Activated CD4-positive, CD25-positive, alpha-beta regulatory T cell treated with anti-CD3 and anti-CD28 coated beads, Interleukin-2, amount 50 U/mL, for 72 hours (primary cell): ENCODE data around the gene RPIA.

Experiments
- DNase-seq: peaks from one replicate; pipeline ENCODE4 v3.0.0; 2021

The RPIA gene

DNA sequence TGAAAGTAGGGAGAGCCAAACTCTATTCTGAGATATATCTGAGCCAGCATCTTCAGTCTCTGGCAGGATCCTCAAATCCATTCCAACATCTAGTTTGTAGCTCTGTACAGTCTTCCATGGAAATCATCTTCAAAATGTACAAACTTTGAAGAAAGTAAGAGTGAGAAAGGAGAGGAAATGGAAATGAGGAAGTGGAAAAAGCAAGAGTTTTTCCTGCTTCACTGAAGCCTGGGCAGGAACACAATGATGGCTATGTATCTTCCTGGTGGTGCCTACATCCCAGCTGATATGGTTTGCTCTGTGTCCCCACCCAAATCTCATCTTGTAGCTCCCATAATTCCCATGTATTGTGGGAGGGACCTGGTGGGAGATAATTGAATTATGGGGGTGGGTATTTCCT lies 4.1 kb upstream of the RPIA start:
- DNase-seq, result no peak

DNA sequence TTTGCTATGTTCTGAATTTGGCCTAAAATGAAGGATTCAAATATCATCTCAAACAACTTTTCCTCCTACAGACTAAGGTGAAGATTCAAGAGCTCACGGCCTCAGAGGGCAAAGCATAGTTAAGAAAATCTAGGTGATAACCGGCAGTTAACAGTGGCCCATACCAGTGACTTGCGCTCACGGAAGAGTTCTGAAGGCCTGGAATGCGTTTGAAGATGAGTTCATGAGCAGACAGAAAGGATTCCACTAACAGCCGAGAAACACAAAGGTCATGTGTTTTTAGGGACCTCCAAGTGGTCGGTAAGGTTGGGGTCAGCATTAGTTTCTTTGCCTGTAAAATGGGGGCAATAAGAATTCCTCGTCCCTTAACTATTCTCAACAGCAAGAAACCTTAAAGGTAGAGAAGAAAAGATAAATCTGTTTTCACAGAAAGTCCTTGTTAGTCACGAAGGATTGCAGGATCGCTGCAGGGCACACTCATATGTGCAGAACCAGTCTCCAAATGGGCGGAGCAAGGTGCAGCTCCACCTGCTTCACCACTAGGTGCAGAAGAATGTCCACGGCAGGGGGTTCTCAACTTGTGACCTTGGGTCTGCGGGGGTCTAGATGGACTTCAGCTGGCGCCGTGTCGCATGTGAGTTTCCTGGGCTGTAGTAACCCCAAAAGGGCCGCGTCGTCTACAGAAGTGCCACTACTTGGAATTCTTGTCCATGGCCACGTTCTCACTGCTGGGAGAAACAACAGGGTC lies 708 bp upstream of the RPIA start:
- DNase-seq, result peak; percentile 52

DNA sequence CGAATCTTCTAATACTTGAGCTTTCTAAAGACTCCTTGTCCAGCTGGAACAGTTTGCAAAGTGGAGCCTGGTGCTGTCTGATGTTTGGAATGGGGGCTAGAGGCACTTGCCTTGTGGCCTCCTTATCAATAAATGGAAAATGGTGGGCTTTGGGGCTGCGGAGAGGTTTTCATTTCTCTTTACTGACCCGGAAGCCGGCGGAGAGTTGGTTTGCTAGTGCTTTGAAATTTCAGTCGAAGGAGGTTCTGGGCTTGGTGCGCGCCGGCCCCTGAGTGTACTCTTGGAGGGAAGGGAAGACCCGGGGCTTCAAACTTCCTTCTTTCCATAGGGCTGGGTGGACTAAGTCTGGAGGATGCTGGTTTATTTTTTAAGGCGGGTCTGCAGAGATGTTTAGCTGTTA lies 714 bp downstream of the RPIA start:
- peak; percentile 39 for DNase-seq

DNA sequence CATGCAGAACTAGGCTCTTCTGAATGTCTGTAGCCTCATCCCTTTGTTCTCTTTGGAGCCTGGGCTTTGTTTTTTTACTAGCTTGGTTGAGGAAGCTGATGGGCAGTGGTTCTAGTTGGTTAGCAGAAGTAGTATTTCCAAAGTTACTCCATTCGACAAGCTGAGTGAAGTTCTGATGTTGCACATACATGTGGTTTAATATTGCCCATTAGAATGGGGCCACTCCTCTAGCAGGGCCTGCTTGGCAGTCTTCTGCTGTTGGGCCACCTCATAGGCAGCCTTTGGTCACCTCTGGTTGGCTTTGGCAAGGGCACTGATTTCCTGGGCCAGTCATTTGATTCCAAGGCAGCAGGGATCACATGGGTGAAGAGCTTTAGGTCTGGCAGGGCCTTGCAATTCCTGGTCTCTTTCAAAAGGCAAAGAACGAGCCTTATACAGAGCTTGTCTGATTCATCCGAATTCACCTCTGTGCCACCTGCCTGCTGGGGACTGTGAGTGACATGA lies 2.5 kb downstream of the RPIA start:
- no peak for DNase-seq

DNA sequence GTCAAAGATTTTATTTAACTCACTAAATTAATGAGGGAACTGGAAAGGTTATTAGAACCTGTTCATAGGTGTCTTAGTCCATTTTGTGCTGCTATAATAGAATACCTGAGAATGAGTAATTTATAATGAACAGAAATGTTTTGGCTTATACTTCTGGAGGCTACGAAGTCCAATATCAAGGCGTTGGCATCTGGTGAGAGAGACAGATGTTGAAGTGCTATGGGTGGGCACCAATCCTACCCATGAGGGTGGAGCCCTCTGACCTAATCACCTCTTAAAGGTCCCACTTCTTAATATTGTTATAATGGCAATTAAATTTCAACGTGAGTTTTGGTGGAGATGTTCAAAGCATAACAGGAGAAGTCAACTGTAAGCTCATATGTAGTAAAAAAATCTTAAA lies 5.1 kb downstream of the RPIA start:
- DNase-seq, result no peak

DNA sequence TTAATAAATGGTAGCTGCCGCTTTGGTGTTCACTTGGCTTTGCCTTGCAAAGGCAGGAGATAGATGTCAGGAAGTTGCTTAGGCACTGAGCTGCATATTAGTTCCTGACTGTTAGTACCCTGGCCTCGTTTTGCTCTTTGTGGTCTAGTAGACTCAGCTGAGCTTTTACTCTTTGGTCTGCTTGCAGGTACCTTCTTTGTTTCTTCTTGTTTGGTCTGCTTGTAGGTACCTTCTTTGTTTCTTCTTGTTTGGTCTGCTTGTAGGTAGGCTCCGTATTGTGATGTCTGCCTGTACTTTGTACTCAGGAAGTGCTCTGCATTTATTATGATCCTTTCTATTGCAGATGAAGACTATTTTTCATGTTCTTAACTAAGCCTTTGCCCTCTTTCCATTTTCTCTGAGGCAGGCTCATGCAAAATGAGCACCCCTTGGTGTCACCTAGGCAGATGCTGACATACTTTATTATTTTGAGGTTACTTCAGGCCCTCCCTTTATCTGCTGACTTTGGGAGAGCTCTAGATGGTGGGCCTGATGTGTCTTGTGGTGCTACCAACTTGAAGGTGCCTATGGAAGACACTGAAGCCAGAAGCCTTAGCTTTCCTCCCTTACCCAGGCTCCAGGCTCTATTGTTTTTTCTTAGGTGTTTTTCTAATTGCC lies 6.0 kb downstream of the RPIA start:
- no peak for DNase-seq

DNA sequence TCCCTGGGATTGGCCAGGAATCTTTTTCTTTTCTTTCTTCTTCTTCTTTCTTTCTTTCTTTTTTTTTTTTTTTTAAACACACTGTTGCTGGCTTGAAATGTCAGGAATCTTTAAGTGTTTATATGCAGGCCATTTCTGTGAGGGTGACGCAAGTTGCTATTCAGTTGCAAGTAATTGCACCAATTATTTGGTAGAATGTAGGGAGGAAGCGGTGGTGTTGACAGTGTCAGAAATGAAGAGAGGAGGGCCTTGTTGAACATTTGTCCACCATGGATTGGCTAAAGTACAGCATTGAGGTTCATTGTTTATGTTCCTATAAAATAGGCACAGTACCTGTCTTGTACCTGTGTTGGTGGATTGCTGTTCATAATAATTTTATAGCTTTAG lies 6.5 kb downstream of the RPIA start:
- no peak for DNase-seq

DNA sequence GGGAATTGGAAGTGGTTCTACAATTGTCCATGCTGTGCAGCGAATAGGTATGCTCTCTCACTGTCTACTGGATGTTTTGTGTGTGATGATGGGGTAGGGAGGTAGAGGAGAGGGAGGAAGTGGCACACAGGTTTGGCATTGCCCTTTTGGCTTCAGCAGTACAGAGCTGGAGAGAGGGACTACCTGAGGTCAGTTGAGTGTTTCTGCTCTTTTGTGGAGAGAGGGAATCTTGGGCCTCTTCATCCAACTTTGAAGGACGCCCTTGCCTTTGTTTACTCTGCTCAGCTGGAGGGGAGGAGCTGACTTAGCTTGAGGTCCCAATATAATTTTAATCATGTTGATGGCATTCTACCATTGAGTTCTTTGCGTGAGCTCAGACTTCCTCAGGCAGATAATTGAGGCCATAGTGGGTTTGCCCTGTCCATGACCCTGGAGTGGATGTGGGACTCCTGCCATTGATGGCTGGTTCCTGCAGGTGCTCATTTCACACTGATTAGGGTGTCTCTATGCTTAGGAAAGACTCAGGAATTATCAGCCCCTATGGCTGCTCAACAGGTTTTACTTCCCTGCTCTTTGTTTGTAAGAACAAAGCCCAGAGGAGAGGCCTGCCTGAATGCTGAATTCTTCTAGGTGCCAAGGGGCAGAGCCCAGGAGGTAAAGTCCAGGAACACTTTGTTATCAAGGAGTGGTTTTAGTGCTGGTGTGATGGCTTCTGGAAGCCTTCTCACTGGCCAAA lies 7.2 kb downstream of the RPIA start:
- DNase-seq, result no peak

DNA sequence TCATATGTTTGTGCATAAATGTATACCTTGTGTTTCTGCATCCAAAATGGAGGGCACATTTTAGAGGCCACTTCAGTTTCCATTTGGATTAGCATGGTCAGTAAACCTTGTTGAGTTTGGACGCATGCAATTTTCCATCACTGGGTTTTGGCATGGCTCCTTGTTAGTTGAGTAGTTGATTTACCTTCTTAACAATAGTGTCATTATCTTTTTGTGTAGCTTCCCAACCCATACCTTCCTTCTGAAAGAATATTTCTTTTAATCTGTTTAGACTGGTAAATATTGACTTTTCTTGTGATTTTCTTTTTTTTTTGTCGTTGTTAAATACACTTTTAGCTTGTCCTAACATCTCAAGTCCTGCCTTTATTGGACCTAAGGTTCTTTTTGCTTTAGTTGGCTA lies 15.5 kb downstream of the RPIA start:
- no peak for DNase-seq

DNA sequence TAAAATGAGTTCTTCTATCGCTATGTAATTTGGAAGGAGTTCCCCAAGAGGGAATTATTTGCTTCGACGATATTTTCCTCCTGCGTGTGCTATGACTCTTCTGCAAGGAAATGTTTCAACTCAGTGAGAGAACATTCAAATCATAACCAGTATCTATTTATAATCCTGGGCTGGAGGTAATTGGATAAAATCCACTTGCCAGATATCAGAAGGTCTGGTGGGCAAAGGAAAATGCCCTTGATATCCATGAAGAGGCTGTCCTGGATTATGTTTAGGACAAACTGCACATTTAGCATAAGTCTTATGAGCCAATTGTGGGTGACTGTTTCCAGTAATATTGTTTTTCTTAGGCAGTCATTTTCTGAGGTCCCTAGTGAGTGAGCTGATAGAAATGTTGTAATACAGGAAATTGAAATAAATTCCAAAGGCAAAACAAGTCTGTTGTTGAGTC lies 17.7 kb downstream of the RPIA start:
- no peak for DNase-seq

DNA sequence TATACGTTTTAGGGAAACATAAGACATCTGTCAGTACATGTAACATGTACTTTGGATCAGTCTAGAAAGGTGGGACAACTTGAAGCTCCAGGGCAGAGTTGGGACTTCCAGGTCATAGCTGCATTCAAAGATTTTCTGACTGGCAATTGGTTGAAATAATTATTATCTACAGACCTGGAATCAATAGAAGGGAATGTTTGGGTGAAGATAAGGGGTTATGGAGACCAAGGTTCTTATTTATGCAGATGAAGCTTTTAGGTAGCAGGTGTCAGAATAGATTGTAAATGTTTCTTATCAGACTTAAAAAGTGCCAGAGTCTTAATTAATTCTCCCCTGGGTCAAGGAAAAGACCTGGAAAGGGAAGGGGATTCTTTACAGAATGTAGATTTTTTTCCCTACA lies 19.8 kb downstream of the RPIA start:
- DNase-seq, result no peak

DNA sequence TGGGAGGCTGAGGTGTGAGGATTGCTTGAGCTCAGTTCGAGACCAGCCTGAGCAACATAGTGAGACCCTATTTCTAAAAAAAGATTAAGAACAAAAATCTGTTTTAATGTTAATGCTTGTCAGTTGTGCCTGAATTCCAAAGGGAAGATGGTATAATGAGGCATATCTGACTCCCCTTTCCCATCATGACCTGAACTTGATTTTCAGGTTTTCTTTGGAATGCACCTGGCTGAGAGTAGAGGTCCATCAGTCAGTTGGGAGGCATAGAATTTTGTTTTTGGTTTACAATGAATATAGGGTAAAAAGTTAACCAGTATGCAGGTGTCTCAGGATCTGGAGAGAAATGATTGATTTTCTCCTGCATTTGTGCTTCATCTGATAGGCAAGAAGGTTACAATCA lies 20.4 kb downstream of the RPIA start:
- DNase-seq, result no peak

DNA sequence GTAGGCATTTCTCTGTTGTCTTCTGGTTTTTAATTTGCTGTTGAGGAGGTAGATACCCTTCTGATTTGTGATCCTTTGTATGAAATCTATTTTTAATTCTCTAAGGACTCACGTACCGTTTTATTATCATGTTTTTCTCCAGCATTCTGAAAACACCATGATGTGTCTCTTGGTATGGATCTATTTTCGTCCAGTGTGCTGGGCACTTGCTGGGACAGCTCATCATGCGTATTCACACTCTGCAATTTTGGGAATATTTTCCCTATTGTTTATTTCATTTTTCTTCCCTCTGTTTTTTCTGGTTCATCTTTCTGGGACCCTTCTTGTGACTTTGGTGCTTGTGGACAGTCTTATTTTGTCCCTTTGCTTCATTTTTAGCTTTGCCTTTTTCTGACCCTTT lies 21.9 kb downstream of the RPIA start:
- no peak for DNase-seq

DNA sequence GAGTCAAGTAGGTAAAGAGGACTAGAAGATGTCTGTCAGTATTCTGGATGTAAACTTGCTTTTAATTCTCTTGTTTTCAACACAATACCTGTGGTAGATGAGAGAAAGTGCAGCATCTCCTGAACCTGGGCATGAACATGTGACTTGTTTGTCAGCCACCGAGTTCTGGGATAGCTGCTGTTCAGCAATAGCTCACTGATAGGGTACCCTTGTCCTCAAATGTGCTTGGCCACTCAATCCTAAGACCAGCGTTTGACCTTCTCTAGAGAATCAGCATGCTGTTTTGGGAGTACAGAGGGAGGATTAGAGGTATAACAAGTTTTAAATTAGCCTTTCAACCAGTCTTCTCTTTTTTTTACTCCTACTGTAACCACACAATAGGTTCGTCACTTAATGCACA lies 23.2 kb downstream of the RPIA start:
- no peak for DNase-seq

DNA sequence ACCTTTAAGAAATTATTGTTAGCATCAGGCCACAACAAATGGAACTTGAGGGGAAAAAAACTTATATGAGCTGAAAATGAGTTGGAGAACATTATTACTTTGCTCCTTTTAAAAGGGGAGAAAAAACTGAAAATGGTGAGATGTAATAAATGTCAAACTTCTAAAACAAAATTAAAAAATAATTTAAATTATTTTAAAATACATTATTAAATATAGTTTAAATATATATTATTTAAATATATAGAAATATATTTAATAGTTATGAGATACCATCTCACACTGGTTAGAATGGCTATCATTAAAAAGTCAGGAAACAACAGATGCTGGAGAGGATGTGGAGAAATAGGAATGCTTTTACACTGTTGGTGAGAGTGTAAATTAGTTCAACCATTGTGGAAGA lies 28.9 kb downstream of the RPIA start:
- DNase-seq, result no peak

DNA sequence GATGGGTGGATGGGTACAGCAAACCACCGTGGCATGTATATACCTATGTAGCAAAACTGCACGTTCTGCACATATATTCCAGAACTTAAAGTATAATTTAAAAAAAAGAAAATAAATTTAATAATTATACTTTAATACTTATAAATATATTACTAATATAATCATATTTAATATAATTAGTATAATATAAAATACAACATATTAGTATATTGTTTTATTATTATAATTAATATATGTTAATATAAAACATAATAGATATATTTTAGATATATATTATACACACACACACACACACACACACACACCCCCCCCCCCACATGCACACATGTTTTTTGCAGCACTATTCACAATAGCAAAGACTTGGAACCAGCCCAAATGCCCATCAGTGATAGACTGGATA lies 29.8 kb downstream of the RPIA start:
- no peak for DNase-seq

DNA sequence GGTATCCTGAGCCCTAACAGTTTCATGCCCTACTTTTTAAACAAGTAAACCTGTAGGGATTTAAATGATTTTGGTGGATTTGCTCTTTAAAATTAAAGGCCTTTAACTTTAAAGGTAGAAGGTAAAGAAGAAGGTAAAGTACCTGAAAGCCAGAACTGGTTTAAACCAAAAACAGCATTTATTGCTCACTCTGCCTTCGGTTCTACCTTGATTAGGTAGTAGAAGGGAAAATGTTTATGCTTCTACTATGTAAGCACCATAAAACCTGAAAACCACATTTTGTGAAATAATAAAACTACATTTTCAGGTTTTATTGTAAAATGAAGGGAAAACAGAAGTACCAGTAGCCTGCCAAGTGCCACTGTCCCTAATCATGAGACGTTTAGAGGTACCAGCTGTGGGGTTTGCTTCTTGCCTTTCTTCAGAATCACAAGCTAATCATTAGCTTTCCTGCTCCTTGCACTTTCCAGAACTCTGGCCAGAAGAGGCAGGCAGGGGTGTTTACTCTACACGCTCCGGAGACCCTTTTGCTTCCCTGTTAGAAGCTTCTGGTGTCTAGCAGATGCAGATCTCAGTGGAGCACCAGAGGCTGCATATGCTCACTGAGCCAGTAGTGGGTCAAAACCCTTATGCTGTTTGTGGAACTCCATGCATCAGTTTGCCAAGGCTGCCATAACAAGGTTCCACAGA lies 33.3 kb downstream of the RPIA start:
- DNase-seq, result no peak

DNA sequence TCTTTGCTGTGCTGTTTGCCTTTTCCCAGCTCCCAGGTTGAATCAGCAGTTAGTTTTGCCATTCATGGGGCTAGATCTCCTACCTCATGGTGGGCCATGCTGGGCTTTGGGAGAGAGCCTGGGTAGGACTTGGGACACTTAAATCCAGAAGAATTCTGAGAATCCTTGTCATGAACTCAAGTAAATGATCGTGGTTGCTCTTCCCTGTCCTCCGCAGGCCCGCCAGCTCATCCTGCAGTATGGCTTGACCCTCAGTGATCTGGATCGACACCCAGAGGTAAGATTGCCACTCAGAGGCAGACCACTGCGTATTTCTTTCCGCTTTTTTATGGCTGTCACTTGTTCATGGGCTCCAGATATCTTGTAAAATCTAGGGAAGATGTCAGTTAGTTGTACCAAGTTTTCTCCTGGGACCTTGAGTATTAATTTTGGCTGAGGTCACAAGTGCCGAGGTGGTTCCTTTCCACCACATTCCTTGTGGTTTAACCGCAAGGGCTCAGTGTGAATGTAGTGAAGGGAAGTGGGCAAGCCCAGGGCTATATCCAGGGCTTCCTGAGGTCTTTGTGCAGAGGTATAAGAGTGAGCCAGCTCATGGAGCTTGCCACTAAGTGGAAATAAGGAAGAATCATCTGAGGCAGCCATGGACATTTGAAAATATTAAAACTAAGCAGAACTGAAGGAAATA lies 37.7 kb downstream of the RPIA start:
- DNase-seq, result no peak

DNA sequence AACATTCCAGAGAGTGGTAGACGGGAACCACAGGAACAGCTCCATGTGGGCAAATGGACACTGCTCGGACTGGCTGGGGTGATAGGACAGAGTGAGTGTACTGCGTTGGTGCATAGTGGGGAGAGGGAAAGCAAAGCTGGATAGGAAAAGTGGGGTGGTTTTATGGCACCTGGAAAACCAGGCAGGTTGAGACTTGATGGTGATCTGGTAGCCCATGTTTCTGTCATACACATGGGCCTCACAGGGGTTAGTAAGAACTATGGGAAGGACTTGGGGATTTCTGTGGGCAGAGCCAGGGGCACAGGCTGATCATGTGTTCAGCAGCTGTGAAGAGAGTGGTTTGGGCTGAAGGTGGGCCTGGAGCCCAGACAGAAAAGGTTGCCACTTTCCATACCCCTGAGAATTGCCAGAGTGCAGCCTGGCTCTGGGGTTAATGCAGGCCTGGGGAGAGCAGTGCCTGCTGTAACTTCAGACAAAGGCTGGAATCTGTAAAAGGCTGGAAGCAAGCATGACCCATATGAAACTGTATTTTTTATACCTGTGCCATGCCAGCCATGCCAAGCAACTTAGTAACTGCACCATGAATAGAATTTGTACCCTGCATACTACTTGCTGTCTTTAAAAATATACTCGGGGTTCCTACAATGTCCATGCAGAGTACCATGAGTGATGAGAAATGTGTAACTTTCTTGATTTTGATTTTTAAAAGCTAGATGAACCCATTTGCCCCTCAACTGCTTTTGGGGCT lies 41.9 kb downstream of the RPIA start:
- DNase-seq, result no peak

DNA sequence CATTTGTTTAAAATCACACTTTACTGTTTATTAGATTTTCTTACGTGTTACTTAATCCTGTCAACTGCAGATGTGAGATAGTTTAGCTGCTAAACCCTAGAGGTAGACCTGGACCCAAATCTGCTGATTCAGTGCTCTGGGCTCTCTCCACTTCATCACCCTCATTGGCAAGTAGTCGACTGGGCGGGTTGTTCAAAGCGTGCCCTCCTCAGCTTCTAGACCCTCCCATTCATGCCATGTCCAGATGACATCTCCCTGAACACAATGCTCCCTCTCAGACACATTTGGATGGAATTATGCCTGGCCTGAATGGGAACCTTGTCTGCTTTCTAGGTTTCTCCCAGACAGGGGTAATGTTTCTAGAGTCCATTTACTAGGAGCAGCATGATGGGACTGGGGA lies 43.7 kb downstream of the RPIA start:
- no peak for DNase-seq

DNA sequence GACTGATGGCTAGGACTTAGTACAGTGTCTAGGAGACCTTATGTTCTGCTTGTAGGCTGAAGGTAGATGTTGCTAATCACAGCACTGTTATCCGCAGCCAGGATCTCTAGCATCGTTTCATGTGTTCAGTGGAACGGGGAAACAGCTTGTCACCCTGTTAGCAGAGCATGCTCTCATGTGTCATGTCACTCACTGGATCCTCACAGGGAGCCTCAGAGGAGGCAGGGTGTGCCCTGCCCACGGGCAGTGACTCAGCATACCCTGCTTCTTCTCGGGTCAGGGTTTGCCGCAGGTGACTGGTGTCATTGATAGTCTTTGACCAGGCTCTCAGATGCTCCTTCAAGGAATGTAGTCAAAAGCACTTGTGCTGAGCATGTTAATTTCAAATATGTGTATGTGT lies 44.4 kb downstream of the RPIA start:
- no peak for DNase-seq

DNA sequence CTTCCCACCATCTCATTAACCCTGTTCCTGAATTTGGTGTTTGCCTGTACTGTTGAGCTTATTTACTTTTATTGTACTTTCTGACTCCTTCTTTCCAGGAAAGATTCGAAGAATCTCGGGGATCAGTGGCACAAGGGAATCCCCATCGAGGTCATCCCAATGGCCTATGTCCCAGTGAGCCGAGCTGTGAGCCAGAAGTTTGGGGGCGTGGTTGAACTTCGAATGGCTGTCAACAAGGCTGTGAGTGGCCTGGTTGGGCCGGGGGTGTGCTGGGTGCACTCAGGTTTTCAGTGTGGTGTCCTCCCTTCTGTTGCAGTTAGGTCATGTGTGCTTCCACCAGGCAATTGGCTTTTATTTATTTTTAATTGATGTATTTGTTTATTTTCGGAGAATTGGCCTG lies 45.0 kb downstream of the RPIA start:
- DNase-seq, result no peak
